ENCODE results near the gene NPAS2. TPM values are rescaled to one million over a fixed set of nuclear protein-coding genes. Genes with fewer than 3 reads are reported as not detected.
A peak's percentile ranks its signal among the peaks of the same experiment; 100 is the strongest.

The NPAS2 gene
- total RNA-seq, 4 donors from 2014 or later, result 14.1 to 45.8 (median 28.1) TPM

DNA sequence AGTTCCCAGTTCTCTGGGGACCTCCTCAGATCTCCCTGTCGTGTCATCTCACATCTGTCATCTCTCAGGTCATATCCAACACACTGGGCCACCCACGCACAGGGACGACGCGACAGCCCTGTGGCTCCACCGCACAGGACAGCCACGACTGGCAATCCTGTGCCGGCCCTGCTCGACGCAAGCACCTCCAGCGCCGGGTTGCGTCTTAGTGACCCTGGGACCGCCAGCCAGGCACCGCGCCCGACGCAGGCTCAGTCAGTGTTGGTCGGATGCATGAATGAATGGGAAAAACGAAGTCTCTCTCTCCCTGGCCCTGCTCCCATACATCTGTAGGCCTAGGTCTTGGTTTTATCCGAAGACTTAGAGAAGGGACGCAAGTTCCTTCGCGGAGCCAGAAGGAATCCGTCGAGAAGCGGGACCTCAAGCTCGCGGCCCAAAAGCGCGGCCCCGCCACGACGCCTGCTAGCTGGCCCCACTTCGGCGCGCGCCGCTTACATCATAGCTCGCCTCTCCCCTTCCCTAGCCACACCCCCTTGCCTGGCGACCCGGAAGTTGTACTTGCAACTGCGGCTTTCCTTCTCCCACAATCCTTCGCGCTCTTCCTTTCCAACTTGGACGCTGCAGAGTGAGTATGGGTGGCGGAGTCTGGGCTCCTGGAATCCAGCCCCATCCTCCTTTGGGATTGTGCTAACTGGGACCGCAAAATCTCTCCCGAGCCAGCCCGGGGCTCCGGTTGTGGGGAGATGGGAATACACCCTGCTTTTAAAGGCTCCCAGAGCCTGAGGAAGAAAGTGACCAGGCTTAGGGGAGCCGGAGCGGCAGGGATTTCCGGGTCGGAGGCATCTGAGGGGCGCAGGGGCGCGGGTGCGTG lies 182.0 kb downstream of the NPAS2 start, which contains the start of gene RPL31:
Gene RPL31 (plus strand): TSS at position 599 of the 871 bp plus-strand sequence. CDS start 413 bp downstream, outside the sequence.
- Histone ChIP-seq H3K4me1 (peaks cover 15 to 45% (median 37%) of the 10 kb centered on the region in 4 donors), H3K27me3 (no peaks in the 10 kb centered on the region)
- intact Hi-C loops (cut with DNase I), result no loop called here

DNA sequence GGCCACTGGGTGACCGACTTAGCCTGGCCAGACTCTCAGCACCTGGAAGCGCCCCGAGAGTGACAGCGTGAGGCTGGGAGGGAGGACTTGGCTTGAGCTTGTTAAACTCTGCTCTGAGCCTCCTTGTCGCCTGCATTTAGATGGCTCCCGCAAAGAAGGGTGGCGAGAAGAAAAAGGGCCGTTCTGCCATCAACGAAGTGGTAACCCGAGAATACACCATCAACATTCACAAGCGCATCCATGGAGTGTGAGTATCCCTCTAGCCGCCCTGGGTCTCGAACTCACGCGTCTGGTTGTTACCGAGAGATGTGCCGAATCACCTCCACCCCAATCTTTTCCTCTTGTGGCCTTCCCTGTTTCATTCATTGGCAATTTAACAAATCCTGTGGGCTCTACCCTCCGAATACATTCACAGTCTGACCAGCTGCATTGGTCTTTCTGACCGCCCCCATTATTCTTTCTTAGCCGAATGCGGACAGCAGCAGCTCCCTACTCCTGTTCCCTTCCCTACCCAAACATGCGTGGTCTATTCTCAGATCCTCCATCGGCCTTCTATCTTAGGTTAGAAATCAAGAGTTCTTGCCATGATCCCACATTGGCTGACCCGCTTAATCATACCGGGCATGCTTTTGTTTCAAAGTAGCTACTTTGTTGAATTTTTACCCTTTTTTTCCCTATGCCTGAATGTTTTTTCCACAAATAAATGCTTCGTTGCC lies 182.8 kb downstream of the NPAS2 start:
- intact Hi-C loops (cut with DNase I), result no loop called here
- WGBS, result 2% methylated on average over 26 of the region's 26 CpGs

More for the DNA sequence above, 182.0 kb downstream of the NPAS2 start, which contains the start of gene RPL31:
- Histone ChIP-seq H3K36me3 (peaks cover 31 to 38% (median 36%) of the 10 kb centered on the region in 4 donors), H3K9me3 (no peaks in the 10 kb centered on the region), H3K4me3 (peak within 1 kb of the TSS; percentile 68 to 86 (median 80)), H3K27ac (replicated peaks in 1 of 4) (peak within 1 kb of the TSS; percentile 84 to 89 (median 87))
- 15% methylated on average over 38 of the region's 59 CpGs for WGBS
- TF ChIP-seq, protein P1, sequence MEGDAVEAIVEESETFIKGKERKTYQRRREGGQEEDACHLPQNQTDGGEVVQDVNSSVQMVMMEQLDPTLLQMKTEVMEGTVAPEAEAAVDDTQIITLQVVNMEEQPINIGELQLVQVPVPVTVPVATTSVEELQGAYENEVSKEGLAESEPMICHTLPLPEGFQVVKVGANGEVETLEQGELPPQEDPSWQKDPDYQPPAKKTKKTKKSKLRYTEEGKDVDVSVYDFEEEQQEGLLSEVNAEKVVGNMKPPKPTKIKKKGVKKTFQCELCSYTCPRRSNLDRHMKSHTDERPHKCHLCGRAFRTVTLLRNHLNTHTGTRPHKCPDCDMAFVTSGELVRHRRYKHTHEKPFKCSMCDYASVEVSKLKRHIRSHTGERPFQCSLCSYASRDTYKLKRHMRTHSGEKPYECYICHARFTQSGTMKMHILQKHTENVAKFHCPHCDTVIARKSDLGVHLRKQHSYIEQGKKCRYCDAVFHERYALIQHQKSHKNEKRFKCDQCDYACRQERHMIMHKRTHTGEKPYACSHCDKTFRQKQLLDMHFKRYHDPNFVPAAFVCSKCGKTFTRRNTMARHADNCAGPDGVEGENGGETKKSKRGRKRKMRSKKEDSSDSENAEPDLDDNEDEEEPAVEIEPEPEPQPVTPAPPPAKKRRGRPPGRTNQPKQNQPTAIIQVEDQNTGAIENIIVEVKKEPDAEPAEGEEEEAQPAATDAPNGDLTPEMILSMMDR (IDR thresholded peaks at IDR 0.05), result no peak
- TF ChIP-seq POLR2AphosphoS5 (IDR thresholded peaks at IDR 0.05) (peak; percentile 97 to 98), EP300 (IDR thresholded peaks at IDR 0.05) (no peak), POLR2A (IDR thresholded peaks at IDR 0.05; ENCODE audit: low read depth) (peak; percentile 78)
- DNase-seq (ENCODE audit: extremely low spot score), result peak; percentile 99

DNA sequence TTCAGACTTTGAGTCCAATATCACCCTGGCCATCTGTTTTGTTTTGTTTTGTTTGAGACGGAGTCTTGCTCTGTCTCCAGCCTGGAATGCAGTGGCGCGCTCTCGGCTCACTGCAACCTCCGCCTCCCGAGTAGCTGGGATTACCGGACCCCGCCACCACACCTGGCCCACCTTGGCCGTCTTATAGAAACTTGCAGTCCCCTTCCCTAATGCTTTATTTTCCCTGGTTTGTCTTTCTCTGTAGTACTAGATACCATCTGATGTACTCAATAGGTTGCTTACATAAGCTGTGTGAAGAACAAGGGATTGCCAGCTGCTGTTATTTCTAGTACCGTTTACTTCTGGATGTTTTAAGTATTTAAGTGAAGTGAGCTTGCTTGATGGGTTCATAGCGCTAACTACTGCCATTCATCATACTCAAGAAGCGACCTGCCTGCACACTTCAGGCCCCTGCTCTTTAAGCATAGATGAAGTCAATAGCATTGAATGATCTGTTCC lies 183.4 kb downstream of the NPAS2 start:
- Histone ChIP-seq H3K27me3 (no peaks in the 10 kb centered on the region), H3K36me3 (peaks cover 42 to 52% (median 50%) of the 10 kb centered on the region in 4 donors), H3K4me1 (peaks cover 15 to 45% (median 37%) of the 10 kb centered on the region in 4 donors), H3K4me3 (peak overlapping the region; percentile 68 to 86 (median 80)), H3K9me3 (no peaks in the 10 kb centered on the region), H3K27ac (replicated peaks in 1 of 4) (peak overlapping the region; percentile 84 to 89 (median 87))
- intact Hi-C loops (cut with DNase I), result no loop called here
- TF ChIP-seq POLR2AphosphoS5 (IDR thresholded peaks at IDR 0.05) (no peak), POLR2A (IDR thresholded peaks at IDR 0.05; ENCODE audit: low read depth) (no peak), EP300 (IDR thresholded peaks at IDR 0.05) (no peak)
- TF ChIP-seq, protein P1 (IDR thresholded peaks at IDR 0.05), result no peak
- 32% methylated on average over 12 of the region's 12 CpGs for WGBS
- DNase-seq (ENCODE audit: extremely low spot score), result no peak

More for the DNA sequence above, 182.8 kb downstream of the NPAS2 start:
- Histone ChIP-seq H3K27me3 (no peaks in the 10 kb centered on the region), H3K4me3 (peak overlapping the region; percentile 68 to 86 (median 80)), H3K4me1 (peaks cover 15 to 45% (median 37%) of the 10 kb centered on the region in 4 donors), H3K9me3 (no peaks in the 10 kb centered on the region), H3K36me3 (peaks cover 39 to 46% (median 43%) of the 10 kb centered on the region in 4 donors), H3K27ac (replicated peaks in 1 of 4) (peak overlapping the region; percentile 84 to 89 (median 87))
- no peak for TF ChIP-seq EP300 (IDR thresholded peaks at IDR 0.05)
- TF ChIP-seq POLR2A (IDR thresholded peaks at IDR 0.05; ENCODE audit: low read depth), result no peak
- no peak for TF ChIP-seq POLR2AphosphoS5 (IDR thresholded peaks at IDR 0.05)
- TF ChIP-seq, protein P1 (IDR thresholded peaks at IDR 0.05), result no peak
- no peak for DNase-seq (ENCODE audit: extremely low spot score)

DNA sequence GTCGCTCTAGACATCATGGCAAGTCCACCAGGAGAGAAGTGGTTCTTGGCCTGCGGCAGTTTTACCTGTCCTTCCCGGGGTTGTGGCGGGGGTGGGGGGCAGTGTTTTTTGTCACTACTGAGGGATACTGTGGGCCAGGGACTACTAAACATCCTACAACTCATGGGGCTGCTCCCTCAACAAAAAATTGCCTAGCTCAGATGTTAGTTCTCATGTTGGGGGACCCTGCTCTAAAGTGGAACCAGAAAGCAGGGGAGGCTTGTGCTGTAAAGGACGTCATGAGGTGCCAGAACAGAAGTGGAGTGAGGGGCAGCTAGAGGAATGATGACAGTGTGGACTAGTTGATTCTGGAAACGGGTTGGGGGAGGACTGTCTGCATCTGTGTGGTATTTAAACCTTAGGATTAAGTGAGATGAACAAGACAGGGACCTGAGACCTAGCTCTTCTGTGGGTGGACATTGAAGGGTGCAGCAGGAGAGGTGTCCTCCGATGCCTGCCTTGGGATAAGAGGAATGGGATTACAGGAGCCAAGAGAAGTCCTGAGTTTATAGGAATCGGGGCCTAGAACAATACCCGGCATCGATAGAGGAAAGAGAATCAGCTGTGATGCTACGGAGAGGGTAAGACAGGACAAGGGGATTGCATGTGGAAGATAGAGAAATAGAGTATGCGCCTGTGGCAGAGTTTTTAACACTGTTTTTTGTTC lies 184.8 kb downstream of the NPAS2 start:
- intact Hi-C loops (cut with DNase I), result no loop called here
- no peaks in the 10 kb centered on the region for H3K9me3 ChIP-seq
- H3K36me3 ChIP-seq, result peaks cover 42 to 64% (median 57%) of the 10 kb centered on the region in 4 donors
- H3K4me3 ChIP-seq, result no peak overlapping the region
- no peaks in the 10 kb centered on the region for H3K27me3 ChIP-seq
- no peak for DNase-seq (ENCODE audit: extremely low spot score)
- H3K4me1 ChIP-seq, result peaks cover 15 to 45% (median 37%) of the 10 kb centered on the region in 4 donors
- WGBS, result 94% methylated on average over 12 of the region's 12 CpGs
- H3K27ac ChIP-seq (replicated peaks in 1 of 4), result no peak overlapping the region
- TF ChIP-seq POLR2AphosphoS5 (IDR thresholded peaks at IDR 0.05) (no peak), EP300 (IDR thresholded peaks at IDR 0.05) (no peak), POLR2A (IDR thresholded peaks at IDR 0.05; ENCODE audit: low read depth) (no peak)
- TF ChIP-seq, protein P1 (IDR thresholded peaks at IDR 0.05), result no peak

Measured in esophagus muscularis mucosa (tissue), 4 donors.